ENCODE data around the gene PYGB.
"Not testable (repeated sequence)": the region's sequence is repeated elsewhere in the genome, so short reads cannot be mapped to it uniquely, and the experiment has no call there.

Gene PYGB

DNA sequence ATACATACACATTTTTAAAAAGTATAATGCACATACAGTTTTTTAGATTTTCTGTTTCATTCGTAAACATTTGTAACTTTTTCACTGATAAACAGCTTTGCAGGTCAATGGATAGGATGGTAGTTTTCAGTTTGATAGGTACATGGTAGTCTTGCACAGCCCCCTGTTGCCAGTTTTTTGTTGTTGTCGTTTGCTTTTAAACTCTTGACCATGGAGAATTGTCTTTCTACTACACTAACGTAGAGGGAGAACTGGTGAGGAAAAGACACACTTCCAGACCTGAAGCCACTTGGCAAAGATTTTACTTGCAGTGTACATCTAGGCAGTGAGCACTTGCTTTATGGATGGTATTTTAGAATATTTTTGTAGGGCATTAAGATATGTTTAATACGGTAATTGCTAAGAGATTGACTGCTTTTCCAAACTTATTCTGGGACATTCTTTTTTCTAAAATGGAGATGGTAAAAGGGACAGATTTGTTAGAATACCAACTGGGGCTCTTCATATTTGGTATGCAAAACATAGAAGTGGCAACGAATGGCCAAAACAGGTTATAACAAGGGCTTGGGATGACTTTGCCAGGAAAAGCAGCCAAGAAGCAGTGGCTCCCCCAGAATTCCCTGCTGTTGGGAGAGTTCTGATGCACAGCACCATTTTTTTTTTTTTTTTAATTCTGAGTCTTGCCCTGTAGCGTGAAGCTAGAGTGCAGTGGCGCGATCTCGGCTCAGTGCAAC, 1.5 kb downstream of the PYGB start:
- no peak for DNase-seq

DNA sequence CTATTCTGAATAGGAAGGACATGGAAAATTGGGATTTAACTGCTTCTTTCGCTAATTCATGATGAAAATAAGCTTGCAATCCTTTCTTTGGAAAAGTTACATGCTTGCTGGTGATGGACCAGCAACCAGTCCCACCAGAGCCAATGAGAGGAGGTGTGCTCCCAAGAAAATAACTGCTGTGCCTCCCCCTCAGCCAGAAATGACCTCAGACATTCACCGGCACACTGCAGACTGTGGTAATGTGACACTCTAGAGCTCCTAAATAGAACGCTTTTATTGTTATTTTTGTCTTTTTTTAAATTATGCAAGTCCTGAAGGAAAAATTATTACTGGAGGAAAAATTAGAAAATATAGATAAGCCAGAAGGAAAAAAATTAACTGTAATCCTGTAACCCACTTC, 2.6 kb downstream of the PYGB start:
- no peak for DNase-seq

DNA sequence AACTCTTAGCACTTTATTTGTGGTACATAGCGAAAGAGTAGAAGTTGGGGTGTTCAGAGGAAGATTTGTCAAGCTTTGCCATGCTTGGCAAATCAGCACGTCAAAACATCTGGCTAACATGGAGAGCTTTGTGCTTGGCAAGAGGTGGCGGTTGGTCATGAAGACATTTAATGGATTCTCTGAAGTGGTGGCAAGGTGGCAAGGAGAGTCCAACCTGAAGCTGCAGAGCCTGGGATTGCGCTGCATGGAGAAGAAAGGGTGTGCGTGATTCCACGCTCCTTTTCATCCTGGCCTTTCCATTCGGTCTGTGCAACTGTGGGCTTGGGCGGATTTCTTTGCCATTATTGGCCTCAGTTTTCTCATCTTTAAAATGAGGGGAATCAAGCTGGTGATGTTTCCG, 3.1 kb downstream of the PYGB start:
- no peak for DNase-seq

DNA sequence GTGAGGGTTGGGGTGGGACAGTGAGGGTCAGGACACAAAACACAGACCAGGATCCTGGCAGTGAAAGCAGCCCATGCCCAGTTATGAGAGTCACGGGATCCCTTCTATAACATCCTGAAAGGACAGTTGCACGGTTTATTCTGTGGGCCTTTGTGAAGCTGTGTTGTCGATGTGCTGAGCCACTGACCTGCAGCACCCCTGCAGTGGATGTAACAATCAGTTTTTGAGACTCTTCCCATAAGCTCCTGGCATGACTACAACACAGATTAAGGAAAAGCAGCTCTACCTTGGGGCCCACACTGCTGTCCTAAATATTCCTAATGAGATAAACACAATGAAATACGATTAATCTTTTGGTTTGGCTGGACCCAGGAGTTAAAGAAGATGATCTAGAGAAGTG, 3.7 kb downstream of the PYGB start:
- no peak for DNase-seq

DNA sequence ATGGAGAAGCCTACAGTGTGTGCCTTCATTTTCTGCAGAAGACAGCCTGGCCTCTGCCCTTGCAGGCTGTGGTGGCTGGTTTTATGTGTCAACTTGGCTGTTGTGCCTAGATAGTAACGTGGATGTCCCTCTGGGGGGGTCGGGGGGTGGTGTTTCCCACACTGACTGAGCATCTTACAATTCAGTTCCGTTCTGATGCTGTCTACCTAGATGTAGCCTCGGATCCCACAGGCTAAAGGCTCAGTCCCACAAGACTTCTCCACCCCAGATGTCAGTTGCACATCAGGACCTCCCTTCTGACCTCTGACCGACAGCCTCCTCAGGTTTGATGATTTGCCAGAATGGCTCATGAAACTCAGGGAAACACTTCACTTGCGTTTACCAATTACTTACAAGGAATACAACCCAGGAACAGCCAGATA, 4.4 kb downstream of the PYGB start:
- DNase-seq, result no peak

DNA sequence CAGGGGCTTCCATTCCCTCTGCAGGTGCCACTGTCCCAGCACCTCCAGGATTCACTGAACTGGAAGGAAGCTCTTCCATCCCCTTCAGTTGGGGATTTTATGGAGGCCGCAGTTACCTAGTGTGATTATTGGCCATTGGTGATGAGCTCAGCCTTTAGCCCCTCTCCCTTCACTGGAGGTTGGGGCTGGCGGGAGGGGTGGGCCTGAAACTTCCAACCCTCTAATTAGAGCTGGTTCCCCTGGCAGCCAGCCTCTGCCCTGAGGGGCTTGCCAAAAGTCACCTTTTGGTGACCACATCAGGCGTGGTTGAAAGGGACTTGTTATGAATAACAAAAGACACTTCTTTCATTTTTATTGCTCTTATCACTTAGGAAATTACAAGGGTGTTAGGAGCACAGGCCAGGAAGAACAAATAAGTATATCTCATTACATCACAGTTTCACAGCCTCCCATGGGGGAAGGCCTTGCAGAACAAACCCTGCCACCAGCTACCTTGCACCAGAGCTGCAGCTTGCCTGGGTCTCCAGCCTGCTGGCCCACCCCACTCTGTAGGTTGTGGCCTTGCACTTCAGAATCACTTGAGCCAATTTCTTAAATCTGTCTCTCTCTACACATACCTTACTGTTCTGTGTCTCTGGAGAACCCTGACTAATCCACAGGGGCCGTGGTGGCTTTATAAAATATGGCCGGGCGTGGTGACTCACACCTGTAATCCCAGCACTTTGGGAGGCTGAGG, 5.0 kb downstream of the PYGB start:
- DNase-seq, result no peak

DNA sequence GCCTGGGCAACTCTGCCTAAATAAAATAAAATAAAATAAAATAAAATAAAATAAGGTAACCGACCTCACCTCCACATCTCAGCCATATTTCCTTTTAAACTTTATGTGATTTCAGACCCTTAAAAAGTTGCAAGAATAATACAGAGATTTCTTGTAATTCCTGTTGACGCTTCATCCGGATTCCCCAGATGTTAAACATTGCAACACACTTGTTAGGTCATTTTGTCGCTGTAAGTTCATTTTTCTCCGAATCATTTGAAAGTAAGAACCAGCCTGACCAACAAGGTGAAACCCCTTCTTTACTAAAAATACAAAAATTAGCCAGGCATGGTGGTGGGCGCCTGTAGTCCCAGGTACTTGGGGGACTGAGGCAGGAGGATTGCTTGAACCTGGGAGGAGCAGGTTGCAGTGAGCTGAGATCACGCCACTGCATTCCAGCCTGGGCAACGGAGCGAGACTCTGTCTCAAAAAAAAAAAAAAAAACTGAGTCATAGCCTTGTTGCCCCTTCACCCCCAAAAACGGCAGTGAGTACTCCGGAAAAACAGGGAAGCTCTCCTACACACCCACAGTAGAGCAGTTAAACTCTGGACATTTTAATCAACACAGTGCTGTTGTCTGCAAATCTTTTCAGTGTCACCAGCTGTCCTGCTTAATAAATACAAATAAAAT, 5.9 kb downstream of the PYGB start:
- DNase-seq, result no peak

DNA sequence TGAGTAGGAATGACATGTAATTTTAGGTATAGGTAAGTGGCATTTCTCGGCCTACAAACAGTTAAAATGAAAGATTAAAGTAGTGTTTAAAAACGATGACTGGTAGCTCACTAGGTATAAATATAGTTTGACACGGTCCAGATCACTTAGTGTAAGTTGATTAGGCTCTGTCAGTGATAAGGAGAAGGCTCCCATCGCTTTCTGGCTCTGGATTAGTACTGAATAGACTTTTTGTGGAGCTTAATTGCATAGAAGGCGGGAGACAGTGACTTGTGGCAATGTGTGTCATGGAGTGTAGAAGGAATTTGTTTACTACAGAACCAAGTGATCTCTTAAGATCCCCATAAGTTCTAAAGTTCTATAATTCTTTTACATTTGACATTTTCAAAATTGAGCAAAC, 6.7 kb downstream of the PYGB start:
- DNase-seq, result no peak

DNA sequence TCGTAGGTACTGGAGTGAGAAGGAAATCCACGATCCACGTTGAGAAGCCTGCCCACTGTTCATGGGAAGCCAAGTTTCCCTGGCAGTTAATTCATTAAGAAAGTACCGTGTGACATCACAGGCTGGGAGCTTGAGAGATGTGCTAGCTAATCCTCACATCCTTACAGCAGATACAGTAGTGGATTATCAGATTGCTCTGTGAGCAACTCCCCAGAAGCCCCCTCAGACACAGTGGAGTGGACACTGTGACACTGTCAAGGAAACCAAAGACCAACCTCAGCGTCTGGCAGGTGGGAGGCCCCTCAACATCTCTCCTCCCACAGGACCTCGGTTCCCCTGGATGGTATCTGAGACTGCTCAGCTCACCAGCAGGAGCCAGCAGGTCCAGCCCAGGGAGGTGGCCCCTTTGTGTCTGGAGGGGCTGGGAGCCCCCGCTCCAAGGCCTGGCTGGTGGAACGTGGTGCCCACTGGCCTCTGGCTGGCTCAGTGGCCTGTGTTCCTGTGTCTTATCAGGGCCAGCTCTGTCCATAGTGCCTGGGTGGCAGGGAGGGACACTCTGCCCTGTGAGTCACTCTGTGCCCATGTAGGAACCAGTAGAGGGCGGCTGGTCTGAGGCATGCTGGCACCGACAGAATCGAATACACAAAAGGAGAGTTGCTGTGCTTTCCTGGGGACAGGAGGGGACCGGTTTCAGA, 7.2 kb downstream of the PYGB start:
- no peak for DNase-seq

DNA sequence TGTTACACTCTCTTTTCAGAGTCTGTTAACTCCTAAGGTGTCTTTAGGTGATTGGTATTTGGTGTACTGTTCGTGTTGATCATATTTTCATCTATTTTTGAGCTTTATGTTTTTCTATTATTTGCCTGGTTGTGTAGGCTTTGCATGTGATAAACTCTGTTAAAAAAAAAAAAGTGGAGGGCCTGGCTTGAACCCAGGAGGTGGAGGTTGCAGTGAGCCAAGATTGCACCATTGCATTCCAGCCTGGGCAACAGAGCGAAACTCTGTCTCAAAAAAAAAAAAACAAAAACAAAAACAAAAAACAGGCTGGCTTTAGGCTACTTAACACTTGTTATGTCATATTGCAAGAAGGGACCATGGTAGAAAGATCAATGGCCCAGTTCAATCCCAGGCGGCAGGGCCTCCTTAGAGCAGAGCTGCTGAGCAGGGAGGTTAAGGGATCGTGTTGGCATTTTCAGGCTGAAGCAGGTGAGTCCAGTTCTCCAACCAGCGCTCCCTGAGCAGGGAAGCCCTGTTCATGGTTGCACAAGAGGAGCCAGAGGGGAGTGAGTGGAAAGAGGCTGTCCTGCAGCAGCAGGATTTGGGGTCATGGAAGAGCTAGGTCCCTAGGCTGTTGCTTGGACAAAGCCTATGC, 8.5 kb downstream of the PYGB start:
- no peak for DNase-seq

DNA sequence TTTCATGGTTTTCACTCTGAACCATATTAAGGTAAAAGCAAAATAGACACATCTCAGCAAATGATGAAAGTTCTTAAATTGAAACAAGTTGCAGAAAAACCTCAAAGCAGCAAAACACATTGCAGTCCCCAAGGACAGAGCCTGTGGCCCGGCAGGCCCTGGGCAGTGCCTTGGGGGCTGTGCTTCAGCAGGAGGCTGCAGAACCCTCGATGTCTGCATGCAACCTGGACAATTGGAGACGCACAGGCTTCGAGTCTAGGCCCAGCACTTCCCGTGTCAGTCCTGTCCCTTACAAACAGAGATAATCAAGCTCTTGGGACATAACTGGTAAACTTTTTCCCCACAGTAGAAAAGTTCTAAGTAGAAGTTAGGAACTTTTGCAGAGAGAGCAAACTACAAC, 9.2 kb downstream of the PYGB start:
- no peak for DNase-seq

DNA sequence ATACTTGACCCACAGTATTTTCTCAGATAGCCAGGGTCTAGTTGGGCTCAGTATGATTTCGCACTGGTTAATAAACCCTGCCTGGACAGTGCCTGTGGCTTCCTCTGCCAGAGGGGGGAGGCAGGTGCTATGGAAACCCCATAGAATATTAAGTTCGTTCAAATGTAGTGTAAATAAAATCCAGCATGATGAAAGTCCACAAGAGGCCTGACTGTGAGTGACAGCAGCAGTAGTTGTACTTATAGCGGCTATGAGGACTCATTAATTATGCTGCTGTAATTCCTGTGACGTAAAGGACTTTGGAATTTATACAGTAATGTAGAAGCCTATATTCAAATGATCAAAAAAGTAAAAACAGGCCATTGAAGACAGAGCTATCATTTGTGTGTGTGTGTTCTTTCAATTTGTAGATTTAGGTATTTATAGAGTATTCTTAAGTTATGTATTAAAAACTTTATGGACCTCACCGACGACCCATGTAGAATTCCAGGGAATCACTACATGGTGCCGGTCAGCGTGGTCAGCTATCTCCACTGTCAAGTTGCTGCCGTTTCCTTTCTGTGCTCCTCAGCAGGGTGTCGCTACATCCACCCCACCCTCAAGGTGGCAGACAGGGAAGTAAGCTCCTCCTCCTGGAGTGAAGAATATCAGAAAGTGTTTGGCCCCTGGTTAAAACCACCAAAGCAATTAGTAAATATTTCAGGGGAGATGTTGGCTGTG, 10.0 kb downstream of the PYGB start:
- DNase-seq, result no peak

DNA sequence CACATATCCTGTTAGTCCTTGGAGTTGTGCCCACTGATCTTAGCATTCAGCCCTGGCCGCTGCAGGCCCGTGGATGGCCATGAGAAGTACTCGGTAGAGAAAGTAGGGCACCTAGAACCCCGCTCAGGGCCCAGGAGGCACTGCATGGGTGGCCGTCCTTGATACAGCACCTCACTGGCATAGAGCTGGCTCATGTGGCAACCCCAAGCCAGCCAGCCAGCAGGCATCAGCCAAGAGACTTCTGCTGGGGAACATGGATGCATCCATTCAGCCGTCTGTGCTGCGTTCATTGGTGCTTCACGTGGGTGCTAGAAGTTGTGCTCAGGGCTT, 10.6 kb downstream of the PYGB start:
- DNase-seq, result no peak

DNA sequence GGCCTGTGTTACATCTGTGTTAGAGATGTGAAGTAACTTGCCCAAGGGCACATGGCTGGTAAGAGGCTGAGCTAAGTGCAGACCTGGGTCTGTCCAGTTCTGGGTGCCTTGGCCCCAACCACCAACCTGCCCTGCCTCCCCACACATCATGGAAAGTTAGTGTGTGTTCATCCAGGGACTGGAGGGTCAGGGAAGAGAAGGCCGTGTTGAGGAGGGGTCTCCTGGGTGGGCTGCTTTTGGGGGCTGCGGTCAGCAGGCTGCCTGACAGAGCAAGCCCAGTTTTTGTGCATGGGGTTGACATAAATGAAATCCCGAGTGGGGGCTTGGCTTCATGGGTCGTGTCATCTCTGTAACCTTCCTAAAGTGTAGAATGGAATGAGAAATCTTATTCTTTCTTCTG, 10.9 kb downstream of the PYGB start:
- DNase-seq, result no peak

DNA sequence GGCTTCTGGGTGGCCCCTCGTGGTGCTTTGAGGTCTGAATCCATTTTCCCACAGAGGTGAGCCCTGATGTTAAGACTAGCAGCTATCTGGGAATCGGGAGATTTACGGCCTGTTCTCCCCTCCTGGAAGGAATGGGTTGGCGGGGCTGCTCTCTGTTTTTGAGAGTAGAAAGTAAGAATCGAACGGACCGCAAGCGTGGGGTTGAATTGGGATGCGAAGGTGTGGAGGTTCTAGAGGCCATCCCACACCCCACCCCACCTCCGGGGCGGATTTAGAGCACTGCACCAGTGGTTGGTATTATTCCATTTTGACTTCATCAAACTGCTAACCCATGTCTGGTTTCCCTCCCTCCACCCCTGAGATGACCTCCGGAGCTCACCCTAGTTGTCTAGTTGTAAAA, 11.5 kb downstream of the PYGB start:
- no peak for DNase-seq

DNA sequence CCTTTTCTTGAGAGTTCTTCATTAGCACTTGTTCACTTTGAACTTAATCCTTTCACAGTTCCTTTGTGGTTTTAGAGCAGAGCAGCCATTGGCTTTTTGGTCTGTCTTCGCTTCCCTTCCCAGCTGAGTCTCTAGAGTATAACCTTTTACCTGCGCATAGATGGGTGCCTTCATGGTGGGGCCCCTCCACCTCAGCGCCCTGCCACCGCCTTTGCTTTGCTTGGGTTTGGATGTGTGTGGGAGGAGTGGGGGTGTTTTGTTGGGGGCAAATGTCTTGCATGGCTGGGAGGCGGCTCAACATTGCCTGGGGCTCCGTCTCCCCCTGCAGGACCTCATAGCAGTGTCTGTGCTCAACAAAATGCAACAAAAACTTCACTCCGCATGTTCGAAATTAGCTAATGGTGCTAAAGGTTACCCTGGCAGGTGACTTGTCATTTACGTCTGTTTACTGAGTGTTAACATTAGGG, 11.9 kb downstream of the PYGB start:
- no peak for DNase-seq

DNA sequence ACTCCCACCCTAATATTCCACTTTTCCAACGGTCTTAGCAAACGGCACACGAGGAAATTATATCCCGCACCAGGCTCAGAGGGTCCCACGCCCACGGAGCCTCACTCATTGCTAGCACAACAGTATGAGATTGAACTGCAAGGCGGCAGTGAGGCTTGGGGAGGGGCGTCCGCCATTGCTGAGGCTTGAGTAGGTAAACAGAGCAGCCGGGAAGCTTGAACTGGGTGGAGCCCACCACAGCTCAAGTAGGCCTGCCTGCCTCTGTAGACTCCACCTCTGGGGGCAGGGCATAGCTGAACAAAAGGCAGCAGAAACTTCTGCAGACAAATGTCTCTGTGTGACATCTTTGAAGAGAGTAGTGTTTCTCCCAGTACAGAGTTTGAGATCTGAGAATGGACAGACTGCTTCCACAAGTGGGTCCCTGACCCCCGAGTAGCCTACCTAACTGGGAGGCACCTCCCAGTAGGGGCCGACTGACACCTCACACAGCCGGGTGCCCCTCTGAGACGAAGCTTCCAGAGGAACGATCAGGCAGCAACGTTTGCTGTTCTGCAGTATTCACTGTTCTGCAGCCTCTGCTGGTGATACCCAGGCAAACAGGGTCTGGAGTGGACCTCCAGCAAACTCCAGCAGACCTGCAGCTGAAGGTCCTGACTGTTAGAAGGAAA, 13.0 kb downstream of the PYGB start:
- not testable (repeated sequence) for DNase-seq

DNA sequence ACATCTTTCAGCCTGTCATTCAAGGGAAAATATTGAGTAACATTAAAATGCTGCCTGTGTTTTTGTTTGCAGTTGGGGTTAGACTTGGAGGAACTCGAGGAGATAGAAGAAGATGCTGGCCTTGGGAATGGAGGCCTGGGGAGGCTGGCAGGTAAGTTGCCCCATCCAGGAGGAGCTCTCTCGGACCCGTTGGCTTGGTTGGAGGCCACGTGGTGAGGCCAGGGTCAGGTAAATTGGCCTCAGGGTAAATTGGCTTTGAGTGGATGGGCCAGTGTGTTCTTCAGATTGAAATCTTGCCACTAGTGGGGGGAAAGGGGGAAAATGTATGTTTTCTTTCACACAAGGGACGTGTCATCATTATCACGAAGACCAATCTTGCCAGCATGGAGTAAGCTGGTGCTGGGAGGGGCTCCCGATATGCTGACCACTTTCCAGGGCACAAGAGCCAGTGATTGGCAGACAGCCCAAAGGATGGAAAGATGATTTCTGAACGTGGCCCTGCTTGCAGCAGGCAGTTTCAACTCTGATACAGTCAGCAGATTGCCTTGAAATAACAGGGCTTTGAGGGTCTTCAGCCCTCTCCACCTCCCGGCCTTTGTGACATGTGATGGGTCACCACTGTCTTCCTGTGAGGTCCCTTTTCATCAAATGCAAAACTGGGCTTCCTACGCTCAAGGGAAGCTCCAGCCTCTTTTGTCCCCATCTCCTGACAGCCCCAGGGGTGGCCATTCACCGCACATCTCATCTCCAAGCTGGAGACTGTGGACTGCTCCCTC, 21.4 kb downstream of the PYGB start:
- DNase-seq, result no peak

DNA sequence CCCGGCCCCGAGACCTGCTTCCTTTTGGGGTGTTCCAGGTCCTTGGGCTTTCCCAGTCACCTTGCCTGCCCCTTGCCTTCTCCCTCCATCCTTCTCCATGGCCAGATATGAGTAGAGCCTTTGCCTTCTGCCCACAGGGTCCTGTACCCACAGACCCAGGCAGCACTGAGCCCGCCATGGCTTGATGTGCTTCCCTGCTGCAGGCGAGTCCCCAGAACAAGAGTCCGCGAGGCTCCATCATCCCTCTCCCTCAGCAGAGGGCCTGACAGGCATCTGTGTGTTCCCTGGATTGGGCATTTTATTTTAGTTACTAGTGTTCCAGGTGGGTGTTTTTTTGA, 21.9 kb downstream of the PYGB start:
- DNase-seq, result no peak

DNA sequence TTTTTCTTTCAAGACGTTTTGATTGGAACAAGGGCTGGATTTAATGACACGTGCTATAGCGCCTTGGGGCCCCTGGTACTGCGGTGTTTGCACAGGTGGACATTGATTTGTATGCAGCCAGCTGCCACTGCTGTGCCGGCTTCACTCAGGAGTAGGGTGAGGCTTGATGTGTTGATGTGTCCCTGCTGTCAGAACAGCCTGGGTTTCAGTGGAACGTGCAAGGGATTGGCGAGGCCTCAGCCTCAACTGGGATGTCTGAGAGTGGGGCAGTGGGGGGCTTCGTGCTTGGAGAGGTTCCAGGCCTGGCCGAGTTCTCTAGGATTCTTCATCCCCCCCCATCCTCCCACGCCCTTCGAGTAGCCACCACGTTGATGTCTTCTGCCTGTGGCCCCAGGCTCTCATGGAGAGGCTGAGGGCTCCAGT, 23.0 kb downstream of the PYGB start:
- no peak for DNase-seq

Data from fibroblast of skin of abdomen (primary cell).